ENCODE data around the gene MTTP. TPM values are rescaled to one million over a fixed set of nuclear protein-coding genes. Genes with fewer than 3 reads are reported as not detected.

Gene MTTP
- total and polyA plus RNA-seq, 3 experiments from 2014 or later = not detected

GRCh38 chr4:99585516-99585915, 10.9 kb downstream of the MTTP start:
- Histone ChIP-seq H3K9me3 (ENCODE audit: low read length) (no peaks in the 10 kb centered on the region), H3K27me3 (ENCODE audit: insufficient read depth, low read length, poor library complexity, severe bottlenecking) (no peaks in the 10 kb centered on the region), H3K27ac (ENCODE audit: low read depth, low read length) (no peak overlapping the region), H3K4me3 (ENCODE audit: low read length) (no peak overlapping the region), H3K36me3 (ENCODE audit: insufficient read depth, low read length) (no peaks in the 10 kb centered on the region), H3K4me1 (ENCODE audit: insufficient read depth, low read length) (no peaks in the 10 kb centered on the region)
- Mint-ChIP-seq H3K9me3 (no peaks in the 10 kb centered on the region), H3K4me1 (no peaks in the 10 kb centered on the region), H3K36me3 (no peaks in the 10 kb centered on the region), H3K27ac (no peak overlapping the region), H3K4me3 (no peak overlapping the region), H3K27me3 (peaks cover 6 to 46% of the 10 kb centered on the region in 2 donors)
- CTCF ChIA-PET = no interaction called here
- no peak for DNase-seq
- POLR2A ChIA-PET = no interaction called here

- Histone ChIP-seq H3K4me3 (ENCODE audit: low read length) (no peak overlapping the region), H3K4me1 (ENCODE audit: insufficient read depth, low read length) (no peaks in the 10 kb centered on the region), H3K36me3 (ENCODE audit: insufficient read depth, low read length) (no peaks in the 10 kb centered on the region), H3K27ac (ENCODE audit: low read depth, low read length) (no peak overlapping the region), H3K27me3 (ENCODE audit: insufficient read depth, low read length, poor library complexity, severe bottlenecking) (no peaks in the 10 kb centered on the region), H3K9me3 (ENCODE audit: low read length) (no peaks in the 10 kb centered on the region)
- no peak for DNase-seq
- POLR2A ChIA-PET = no interaction called here
- Mint-ChIP-seq H3K36me3 (no peaks in the 10 kb centered on the region), H3K27me3 (peaks cover 7 to 38% of the 10 kb centered on the region in 2 donors), H3K27ac (no peak overlapping the region), H3K4me3 (no peak overlapping the region), H3K9me3 (no peaks in the 10 kb centered on the region), H3K4me1 (no peaks in the 10 kb centered on the region)
- CTCF ChIA-PET = no interaction called here
Measured at GRCh38 chr4:99586322-99586721, 11.7 kb downstream of the MTTP start.

- no peak overlapping the region for H3K27ac Mint-ChIP-seq
- no peak overlapping the region for H3K4me3 ChIP-seq (ENCODE audit: low read length)
- ChIA-PET POLR2A (no interaction called here), CTCF (no interaction called here)
- H3K27ac ChIP-seq (ENCODE audit: low read depth, low read length) = no peak overlapping the region
- no peaks in the 10 kb centered on the region for H3K4me1 ChIP-seq (ENCODE audit: insufficient read depth, low read length)
- H3K9me3 ChIP-seq (ENCODE audit: low read length) = no peaks in the 10 kb centered on the region
- no peaks in the 10 kb centered on the region for H3K4me1 Mint-ChIP-seq
- no peaks in the 10 kb centered on the region for H3K36me3 Mint-ChIP-seq
- no peak for DNase-seq
- peaks cover 6 to 33% of the 10 kb centered on the region in 2 donors for H3K27me3 Mint-ChIP-seq
- H3K4me3 Mint-ChIP-seq = no peak overlapping the region
- H3K9me3 Mint-ChIP-seq = no peaks in the 10 kb centered on the region
- no peaks in the 10 kb centered on the region for H3K27me3 ChIP-seq (ENCODE audit: insufficient read depth, low read length, poor library complexity, severe bottlenecking)
- no peaks in the 10 kb centered on the region for H3K36me3 ChIP-seq (ENCODE audit: insufficient read depth, low read length)
Measured at GRCh38 chr4:99586797-99587196, 12.2 kb downstream of the MTTP start.

DNA sequence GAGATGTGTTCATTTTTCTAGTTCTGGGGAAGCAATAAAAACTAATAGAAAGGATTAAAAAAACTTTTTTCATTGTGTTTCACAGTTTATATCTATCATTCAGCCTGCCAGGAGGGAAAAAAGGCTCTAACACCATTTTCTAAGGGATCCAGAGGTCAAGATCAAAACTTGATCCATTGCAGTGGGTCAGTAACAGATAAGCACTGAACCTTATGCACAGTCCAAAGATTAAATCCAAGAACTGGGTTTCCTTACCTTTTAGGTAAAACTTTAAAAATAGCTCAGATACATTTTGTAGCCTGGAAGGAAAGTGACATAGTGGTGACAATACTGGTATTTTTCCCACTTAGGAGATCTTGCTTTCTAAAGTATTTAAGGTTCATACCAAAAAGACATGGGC, 12.7 kb downstream of the MTTP start:
- no peaks in the 10 kb centered on the region for H3K9me3 ChIP-seq (ENCODE audit: low read length)
- no peaks in the 10 kb centered on the region for H3K36me3 ChIP-seq (ENCODE audit: insufficient read depth, low read length)
- H3K27ac ChIP-seq (ENCODE audit: low read depth, low read length) = no peak overlapping the region
- H3K27me3 ChIP-seq (ENCODE audit: insufficient read depth, low read length, poor library complexity, severe bottlenecking) = no peaks in the 10 kb centered on the region
- Mint-ChIP-seq H3K36me3 (no peaks in the 10 kb centered on the region), H3K9me3 (no peaks in the 10 kb centered on the region), H3K4me1 (no peaks in the 10 kb centered on the region), H3K27me3 (peaks cover 5 to 28% of the 10 kb centered on the region in 2 donors), H3K27ac (no peak overlapping the region), H3K4me3 (no peak overlapping the region)
- no peak for DNase-seq
- H3K4me3 ChIP-seq (ENCODE audit: low read length) = no peak overlapping the region
- ChIA-PET CTCF (no interaction called here), POLR2A (no interaction called here)
- H3K4me1 ChIP-seq (ENCODE audit: insufficient read depth, low read length) = no peaks in the 10 kb centered on the region

GRCh38 chr4:99587803-99588202, 13.2 kb downstream of the MTTP start:
- no peaks in the 10 kb centered on the region for H3K4me1 Mint-ChIP-seq
- H3K9me3 Mint-ChIP-seq = no peaks in the 10 kb centered on the region
- no peak overlapping the region for H3K4me3 ChIP-seq (ENCODE audit: low read length)
- no peak overlapping the region for H3K27ac ChIP-seq (ENCODE audit: low read depth, low read length)
- no peak overlapping the region for H3K4me3 Mint-ChIP-seq
- no peak overlapping the region for H3K27ac Mint-ChIP-seq
- no peaks in the 10 kb centered on the region for H3K27me3 ChIP-seq (ENCODE audit: insufficient read depth, low read length, poor library complexity, severe bottlenecking)
- ChIA-PET POLR2A (no interaction called here), CTCF (interaction anchor here (0.6 kb wide), 1 partner anchor 72 kb away, joined by 3 read pairs; no protein-coding TSS in a partner anchor)
- H3K27me3 Mint-ChIP-seq = peaks cover 5 to 23% of the 10 kb centered on the region in 2 donors
- DNase-seq = no peak
- no peaks in the 10 kb centered on the region for H3K36me3 ChIP-seq (ENCODE audit: insufficient read depth, low read length)
- H3K9me3 ChIP-seq (ENCODE audit: low read length) = no peaks in the 10 kb centered on the region
- no peaks in the 10 kb centered on the region for H3K36me3 Mint-ChIP-seq
- no peaks in the 10 kb centered on the region for H3K4me1 ChIP-seq (ENCODE audit: insufficient read depth, low read length)

- Mint-ChIP-seq H3K4me3 (no peak overlapping the region), H3K9me3 (no peaks in the 10 kb centered on the region), H3K27me3 (peaks cover 1 to 4% of the 10 kb centered on the region in 2 donors), H3K27ac (no peak overlapping the region), H3K36me3 (no peaks in the 10 kb centered on the region), H3K4me1 (no peaks in the 10 kb centered on the region)
- no peaks in the 10 kb centered on the region for H3K36me3 ChIP-seq (ENCODE audit: insufficient read depth, low read length)
- no peak for DNase-seq
- ChIA-PET CTCF (no interaction called here), POLR2A (no interaction called here)
- H3K27ac ChIP-seq (ENCODE audit: low read depth, low read length) = no peak overlapping the region
- H3K27me3 ChIP-seq (ENCODE audit: insufficient read depth, low read length, poor library complexity, severe bottlenecking) = no peaks in the 10 kb centered on the region
- H3K4me1 ChIP-seq (ENCODE audit: insufficient read depth, low read length) = no peaks in the 10 kb centered on the region
- no peaks in the 10 kb centered on the region for H3K9me3 ChIP-seq (ENCODE audit: low read length)
- H3K4me3 ChIP-seq (ENCODE audit: low read length) = no peak overlapping the region
Measured at GRCh38 chr4:99591757-99592156, 17.1 kb downstream of the MTTP start.

DNA sequence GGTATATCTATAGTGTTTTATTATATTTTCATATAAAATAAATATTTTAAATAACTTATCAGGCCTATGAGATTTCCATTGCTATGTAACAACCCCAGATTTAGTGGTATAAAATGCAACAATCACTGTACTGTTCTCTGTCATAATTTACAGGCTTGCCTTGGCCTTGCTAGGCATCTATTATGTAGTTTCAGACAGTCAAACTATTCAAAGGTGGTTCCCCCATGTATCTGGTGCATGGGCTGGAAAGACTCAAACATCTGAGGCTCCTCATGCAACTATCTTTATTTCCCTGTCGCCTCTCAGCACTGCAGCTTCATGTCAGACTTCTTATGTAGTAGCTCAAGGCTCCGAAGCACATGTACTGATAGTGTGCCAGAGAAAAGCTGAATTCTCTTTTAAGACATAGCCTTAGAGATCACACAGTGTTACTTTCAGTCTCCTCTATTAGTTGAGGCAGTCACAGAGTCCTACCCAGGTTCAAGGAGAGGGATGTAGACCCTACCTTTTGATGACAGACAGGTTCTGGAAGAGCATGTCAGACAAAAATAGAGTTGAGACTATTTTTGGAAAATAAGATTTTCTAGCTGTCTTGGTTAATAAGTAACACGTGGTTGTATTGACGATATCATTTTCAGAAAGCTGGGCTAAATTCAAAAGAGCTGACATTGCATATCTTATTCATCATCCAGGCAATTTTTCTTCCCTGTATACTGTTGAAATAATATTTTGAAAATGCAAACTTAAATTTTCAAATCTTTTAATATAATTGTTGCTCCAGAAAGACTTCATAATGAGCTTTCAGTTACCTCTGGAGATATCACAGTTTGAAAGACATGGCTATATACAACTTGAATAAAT, 19.4 kb downstream of the MTTP start:
- H3K4me1 ChIP-seq (ENCODE audit: insufficient read depth, low read length) = no peaks in the 10 kb centered on the region
- DNase-seq = no peak
- CTCF ChIA-PET = no interaction called here
- POLR2A ChIA-PET = no interaction called here
- H3K27ac ChIP-seq (ENCODE audit: low read depth, low read length) = no peak overlapping the region
- Mint-ChIP-seq H3K36me3 (no peaks in the 10 kb centered on the region), H3K9me3 (no peaks in the 10 kb centered on the region), H3K4me1 (no peaks in the 10 kb centered on the region), H3K27ac (no peak overlapping the region), H3K4me3 (no peak overlapping the region), H3K27me3 (peaks cover 3 to 6% of the 10 kb centered on the region in 2 donors)
- H3K27me3 ChIP-seq (ENCODE audit: insufficient read depth, low read length, poor library complexity, severe bottlenecking) = no peaks in the 10 kb centered on the region
- no peaks in the 10 kb centered on the region for H3K9me3 ChIP-seq (ENCODE audit: low read length)
- H3K4me3 ChIP-seq (ENCODE audit: low read length) = no peak overlapping the region
- H3K36me3 ChIP-seq (ENCODE audit: insufficient read depth, low read length) = no peaks in the 10 kb centered on the region

- no peak overlapping the region for H3K4me3 Mint-ChIP-seq
- no peaks in the 10 kb centered on the region for H3K36me3 Mint-ChIP-seq
- H3K4me3 ChIP-seq (ENCODE audit: low read length) = no peak overlapping the region
- H3K4me1 Mint-ChIP-seq = no peaks in the 10 kb centered on the region
- H3K36me3 ChIP-seq (ENCODE audit: insufficient read depth, low read length) = no peaks in the 10 kb centered on the region
- no peak overlapping the region for H3K27ac ChIP-seq (ENCODE audit: low read depth, low read length)
- H3K4me1 ChIP-seq (ENCODE audit: insufficient read depth, low read length) = no peaks in the 10 kb centered on the region
- ChIA-PET CTCF (no interaction called here), POLR2A (no interaction called here)
- H3K27ac Mint-ChIP-seq = no peak overlapping the region
- peaks cover 3 to 6% of the 10 kb centered on the region in 2 donors for H3K27me3 Mint-ChIP-seq
- DNase-seq = no peak
- H3K9me3 ChIP-seq (ENCODE audit: low read length) = no peaks in the 10 kb centered on the region
- H3K27me3 ChIP-seq (ENCODE audit: insufficient read depth, low read length, poor library complexity, severe bottlenecking) = no peaks in the 10 kb centered on the region
- no peaks in the 10 kb centered on the region for H3K9me3 Mint-ChIP-seq
Measured at GRCh38 chr4:99594818-99595217, 20.2 kb downstream of the MTTP start.
